ENCODE results near the gene LRP1B.

The LRP1B gene

DNA sequence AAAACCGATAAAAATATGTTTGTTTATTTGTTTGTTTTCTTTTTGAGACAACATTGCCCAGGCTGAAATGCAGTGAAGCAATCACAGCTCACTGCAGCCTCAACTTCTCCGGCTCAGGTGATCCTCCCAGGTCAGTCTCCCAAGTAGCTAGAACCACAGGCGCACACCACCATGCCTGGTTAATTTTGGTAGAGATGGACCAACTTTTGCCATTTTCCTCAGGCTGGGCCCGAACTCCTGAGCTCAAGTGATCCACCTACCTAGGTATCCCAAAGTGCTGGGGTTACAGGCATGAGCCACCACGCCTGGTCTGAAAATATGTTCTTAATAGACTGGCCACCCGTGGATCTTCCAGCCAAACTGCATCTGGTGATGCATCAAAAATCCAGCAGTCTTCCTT, 1867.9 kb downstream of the LRP1B start:
- no peak for DNase-seq

DNA sequence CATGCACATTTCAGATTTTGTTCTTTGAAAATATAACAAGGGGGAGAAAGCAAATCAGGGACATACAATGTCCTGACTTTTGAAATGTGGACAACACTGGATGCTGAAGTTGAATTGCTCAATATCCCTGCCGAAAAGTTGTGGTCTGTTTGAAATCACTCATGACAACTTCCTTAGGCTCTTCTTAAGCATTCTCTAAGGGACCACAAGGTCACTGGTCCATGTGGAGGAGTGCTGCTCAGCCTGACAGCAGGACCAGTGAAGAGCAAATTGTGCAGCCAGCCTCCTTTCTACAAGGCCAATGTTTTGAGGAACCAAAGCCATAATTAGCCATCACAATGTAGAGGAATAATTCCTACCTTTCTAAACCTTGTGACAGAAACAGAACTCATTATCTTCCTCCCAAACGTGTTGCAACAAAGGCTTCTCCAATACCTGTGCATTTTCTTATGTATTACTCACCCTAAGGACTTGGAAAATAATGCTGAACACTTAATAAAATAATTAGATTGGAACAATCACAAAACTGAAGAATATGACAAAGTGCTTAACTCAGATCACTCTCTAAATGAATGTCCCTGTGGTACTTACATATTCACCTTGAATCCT, 1873.0 kb downstream of the LRP1B start:
- no peak for DNase-seq

DNA sequence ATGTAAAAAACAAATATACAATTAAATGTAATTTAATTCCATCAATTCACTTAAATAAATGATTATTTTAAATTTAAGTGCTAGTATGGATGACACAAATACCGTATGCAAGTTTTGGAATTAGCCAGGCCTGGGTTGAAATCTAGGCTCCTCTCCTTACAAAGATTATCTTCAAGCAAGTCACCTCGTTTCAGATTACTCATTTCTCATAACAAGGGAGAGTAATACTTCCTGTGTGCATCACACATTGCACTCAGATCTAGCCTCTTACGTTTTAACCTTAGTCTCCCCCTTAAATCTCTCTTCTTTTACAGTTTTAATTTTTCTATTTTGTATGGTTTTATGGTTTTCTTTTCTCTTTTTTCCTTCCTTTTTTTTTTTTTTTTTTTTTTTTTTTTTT, 1874.7 kb downstream of the LRP1B start:
- no peak for DNase-seq

DNA sequence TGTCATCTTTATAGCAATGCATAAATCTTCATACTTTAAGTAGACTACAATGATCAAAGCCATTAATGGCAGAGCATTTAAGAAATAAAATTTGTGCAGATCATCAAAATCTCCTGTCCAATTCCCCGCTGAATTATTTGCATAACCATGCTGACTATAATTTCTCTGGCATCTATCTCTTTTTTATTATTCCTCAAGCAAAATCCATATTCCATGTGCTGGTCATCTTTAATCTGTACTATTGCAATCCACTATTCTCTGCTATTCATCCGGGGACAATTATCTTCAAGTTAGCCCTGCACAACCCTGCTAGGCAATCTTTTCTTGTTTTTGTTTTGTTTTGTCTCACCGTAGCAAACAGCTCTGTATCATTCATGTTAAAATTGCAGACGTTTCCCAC, 1881.0 kb downstream of the LRP1B start:
- no peak for DNase-seq

DNA sequence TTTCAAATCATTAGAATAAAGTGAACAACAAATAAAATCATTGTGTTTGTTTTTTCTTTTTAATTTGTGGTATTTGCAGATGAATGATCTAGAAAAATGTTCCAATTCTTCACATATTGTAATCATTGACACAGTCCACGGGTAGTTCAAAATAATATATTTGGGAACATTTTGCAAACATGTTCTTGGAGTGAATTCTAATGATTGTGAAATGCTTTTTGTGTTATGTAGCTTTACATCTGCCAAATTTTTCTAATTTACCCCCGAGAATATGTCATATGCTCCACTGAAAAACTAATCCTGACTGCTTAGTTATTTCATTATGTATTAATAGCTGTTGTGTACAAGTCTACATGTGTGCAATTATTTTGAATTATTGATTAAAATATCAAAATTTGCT, 1882.2 kb downstream of the LRP1B start:
- no peak for DNase-seq

DNA sequence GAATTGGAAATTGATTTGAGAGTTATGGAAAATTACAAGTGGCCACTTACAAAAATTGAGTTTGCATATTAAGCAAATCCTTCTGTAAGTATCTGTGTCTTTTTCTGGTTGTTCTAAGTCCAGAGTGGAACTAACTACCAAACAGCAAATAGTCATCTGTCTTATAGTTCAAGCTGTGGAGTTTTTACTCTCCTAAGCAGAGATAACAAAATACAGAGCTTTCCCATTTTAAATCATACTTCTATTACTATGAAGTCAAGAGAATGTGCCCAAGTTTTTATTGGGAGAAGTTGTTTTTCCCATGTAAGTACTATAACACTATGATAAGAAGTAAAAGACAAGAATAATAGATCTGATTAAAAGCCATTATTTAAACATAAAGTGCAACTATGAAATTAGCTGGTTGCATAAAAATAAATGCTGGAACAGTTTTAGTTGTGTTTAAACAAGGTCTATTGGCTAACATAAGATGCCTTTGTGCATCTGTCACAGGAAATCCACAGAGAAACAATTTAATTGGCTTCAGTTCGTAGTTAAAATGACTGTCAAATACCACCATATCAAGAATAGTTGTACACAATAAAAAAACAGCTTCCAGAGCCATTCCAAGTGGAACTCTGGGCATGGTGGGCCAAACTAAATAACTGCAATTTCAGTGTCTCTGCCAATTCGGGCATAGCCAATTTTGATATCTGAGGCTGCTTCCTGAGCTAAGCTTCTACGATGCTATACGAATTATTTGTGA, 1883.2 kb downstream of the LRP1B start:
- no peak for DNase-seq

DNA sequence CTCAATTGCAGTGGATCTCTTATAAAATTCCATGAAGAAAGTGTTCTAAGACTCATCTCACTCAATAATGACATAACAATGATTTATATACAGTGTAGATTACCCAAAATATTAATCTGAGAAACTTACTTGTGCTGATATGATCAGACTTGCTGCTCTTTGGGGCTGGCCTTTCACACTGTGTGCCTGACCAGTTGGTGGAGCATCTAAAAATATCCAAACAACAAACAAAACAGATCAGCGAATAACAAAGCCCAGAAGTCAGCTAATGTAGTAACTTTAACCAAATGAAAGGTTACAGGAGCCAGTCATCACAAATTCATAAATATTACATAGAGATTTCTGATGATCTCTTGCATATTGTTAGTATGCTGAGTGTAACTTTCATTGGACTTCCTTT, 1883.9 kb downstream of the LRP1B start:
- no peak for DNase-seq

DNA sequence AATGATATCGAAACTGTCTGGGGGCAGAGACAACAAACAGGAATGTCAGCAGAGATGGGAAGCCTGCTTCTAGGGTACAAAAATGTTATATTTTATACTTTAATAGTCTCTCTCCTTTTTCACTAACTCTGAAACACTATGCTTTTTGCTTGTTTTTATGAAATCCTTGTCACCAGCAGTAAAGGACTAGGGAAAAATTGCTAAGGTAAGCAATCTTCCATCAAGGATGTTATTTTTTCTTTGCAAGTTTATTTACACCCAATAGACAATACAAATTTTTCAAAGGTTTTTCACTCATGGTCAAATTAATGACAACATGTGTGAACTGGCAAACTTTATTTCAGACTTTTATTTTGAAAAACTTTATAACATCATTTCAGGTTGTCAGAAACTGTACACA, 1884.8 kb downstream of the LRP1B start:
- DNase-seq, result no peak

DNA sequence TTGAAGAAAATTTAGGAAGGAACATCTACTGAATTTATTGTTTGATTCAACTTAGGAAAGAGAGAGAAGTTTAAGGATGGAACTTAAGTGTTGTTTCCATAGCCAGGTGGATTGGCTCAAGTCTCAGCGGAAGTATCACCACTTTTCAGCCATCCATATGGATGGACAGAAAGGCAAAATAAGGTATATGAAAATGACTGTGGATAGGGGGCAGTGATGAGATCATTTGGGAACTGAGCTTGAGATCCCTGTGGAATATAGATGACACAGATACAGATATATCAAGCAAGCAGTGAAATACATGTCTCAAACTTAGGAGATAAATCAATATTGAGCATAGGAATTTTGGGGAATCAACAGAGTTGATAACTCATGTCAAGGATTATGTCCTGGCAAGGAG, 1887.9 kb downstream of the LRP1B start:
- no peak for DNase-seq

DNA sequence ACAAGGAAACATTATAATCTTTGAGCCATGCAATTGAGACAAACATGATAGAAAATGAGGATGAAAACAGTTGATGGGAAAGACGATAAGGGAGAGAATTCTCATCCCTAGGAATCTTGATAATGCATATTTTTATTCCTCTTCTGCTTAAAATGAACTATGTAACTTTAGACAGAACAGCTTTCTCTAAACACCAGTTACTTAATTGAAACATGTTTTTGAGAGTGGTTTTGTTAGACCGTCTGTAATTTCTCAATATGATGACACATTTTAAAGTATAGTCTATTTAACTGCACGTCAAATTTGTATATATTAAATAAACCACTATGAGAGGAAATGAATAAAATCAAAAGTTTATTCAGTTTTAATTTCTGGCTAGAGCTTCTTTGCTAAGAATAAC, 1896.7 kb downstream of the LRP1B start:
- DNase-seq, result no peak

DNA sequence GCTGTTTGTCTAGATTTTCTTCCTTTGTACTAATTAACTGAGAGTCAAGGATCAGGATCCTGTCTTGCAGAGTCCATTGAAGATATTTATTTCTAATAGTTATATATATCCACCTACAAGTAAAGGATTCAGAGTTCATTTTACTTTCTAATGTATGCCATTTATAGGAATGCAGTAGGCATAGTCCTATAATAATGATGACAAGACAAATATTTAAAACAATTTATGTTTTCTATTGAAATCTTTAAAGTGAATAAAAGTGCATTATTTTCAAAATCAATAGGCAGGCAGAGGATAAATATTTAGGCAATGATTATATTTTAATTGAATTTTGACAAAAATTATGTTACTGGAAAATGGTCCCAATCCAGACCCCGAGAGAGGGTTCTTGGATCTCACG, 1919.9 kb downstream of the LRP1B start:
- DNase-seq, result no peak

DNA sequence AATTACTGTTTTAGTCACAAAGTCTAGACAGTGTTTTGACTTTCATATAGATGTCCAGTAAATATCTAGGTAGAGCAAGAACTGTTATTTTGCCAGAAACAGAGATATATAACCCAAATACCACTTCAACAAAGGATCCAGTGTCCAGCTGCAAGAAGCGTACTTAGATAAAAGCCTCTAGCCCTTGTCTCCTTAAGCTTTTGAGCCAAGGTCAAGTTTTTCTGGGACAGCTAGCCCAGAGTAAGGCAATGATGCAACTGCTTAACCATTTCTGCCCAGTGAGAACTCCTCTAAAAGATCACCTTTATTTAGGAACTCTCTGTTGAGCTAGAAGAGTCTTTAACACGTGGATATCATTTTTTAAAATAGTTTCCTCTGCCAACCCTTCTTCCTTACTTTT, 1925.7 kb downstream of the LRP1B start:
- no peak for DNase-seq

DNA sequence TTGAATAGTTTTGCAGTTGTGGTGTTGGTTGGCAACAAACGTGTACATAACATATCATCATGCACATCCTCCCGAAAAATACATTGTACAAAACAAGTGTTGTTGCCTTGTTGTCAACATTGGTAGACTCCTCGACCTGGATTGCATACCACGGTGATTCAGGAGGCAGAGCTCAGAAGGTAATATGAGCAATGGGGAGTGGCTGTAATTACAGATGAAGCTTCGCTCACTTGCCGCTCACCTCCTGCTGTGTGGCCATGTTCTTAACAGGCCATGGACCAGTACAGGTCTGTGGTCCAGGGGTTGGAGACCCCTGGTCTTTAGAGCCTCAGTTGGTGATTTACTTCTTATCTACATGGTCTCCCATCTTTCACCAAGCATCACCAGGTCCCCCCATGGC, 1927.5 kb downstream of the LRP1B start:
- DNase-seq, result no peak

DNA sequence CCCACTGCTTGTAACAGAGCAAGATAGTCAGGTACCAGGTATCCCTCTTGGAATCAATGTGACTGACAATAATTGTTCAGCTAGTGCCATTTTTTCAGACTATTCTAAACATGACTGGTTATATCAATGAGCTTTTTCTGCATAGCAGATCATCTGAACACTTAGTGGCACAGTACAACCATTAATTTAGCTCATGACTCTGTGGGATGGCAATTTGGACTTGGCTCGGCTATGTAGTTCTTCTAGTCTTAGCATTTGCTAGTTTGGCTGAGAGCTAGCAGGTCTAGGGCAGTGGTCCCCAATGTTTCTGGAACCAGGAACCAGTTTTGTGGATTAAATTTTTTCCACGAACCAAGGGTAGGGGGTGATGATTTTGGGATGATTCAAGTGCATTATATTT, 1929.2 kb downstream of the LRP1B start:
- DNase-seq, result no peak

DNA sequence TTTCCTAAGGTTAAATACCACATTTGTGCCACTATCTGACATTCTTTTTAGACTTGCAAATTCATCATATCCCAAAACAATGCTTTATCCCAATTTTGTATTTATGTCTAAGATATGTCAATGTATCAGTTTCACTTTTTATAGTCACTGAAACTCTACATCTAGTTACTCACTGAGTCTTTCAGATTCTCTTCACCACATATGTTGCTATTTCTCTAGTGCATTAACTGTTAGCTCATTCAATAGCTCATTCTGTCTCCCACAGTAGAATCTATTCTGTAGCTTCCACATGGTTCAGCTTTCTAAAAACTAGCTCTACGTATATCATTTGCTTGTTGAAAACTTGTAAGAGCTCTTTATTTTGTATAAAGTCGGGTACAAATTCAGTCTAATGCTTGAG, 1930.1 kb downstream of the LRP1B start:
- no peak for DNase-seq

DNA sequence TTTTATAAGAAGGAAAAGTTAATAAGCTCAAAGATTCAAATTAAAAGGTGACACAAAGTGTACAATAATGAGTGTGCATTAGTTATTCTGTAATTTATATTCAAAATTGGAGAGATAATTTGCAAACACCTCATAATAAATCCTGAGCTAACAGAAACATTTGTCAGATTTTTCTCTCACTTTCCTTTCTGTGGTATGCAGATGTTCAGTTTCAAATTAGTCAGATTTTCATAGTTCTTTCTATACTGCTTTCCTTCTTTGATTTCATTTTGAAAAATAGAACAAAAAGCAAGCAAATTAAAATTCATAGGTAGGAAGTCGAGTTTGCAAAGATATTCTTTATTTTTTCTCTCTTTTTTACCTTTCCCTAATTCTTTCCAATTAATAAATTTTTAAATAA, 1930.5 kb downstream of the LRP1B start:
- DNase-seq, result no peak

DNA sequence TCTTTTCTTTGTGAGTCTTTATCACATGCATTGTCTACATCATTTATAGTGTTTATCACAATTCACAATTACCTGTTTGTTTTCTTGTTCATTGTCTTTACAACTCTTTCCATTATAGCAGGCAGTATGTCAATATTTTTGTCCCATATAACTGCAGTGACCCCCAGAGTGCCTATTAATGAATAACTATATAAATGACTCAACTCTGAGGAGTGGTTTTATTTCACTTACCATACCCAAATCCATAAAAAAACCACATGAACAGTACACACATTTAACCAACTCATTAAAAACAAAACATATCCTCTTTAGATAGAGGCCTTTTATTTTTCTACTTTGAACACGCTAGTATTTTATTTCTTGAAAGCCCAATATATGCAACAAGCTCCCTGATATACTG, 1931.5 kb downstream of the LRP1B start:
- DNase-seq, result no peak

DNA sequence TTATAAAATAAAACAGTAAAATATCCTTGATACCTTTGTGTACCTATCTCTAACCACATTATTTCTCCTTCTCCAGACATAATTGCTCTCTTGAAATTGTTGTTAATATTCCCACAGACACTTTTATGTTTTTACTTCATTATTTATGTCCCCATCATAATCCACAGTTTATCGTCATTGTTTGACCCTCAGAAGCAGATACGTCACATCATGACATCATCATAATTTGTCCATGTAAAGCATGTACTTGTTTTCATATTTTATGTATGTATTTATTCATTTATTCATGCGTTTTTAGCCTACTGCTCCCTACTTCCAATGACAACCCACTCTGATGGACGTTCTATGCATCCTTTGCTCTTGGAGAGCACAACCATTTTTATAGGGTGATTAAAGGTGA, 1943.7 kb downstream of the LRP1B start:
- DNase-seq, result no peak

DNA sequence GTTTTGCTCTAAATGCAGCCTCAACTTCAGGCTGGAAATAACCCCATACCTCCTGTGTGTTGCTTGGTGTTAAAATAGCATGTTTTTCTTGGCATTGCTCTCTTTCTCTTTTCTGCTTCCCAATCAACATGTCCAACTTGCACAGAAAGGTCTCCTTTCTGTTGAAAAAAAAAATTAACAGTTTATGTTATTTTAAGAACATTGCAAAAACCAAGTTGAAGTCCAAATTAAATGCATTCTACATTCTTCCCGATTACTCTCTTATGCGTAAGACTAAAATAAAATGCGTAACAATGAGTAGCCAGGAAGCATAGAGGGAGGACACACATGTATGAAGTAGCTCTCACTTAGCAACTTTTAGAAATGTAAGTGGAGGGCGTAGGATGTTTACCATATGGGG, 1944.5 kb downstream of the LRP1B start:
- DNase-seq, result no peak

DNA sequence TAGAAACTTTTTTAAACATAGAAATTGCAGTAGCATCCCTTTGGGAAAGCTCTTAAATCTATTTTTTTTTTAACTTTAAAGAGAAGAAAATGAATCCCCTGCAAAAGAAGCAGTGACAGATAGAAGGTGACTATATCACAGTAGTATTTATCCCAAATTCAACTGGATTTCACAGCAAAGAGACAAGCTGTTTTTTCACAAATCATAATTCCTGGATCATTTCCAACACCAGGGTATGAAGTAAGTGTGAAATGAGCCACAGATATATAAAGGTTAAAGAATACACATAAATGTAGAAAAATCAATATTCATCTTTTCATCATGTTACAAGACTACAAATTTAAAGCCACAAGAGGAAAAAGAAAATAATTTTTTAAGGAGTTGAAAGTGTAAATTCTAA, 1945.7 kb downstream of the LRP1B start:
- DNase-seq, result no peak

DNA sequence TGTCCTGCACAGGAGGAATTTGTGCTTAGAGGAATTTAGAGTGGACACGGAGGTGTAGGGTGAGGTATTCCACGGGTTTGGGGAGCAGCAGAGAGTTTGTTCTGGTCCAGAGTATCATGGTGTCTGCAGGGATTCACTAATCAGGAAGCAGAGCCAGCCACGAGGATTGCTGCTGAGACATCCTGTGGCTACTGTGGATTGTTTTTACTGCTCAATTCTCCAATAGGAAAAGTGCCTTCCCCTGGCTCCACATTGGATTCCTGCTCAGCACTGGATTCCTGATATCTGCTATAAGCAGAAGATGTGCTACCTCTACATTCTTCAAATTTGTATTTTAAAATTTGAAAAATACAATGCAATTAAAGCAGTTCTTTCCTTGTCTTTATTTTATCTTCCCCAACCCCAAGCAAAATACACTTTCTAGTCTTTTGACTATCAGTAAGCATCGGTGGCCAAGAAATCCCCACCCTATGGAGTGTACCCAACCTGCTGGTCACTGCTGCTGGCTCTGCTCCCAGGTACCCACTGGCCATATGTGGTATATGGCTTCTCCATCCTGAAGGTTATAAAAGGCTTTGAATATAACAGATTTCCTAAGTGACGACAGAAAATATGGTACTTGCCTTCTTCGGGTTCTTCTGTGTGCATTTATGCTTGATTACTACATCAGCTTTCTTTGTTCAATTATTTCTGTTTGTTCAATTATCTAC, 1947.6 kb downstream of the LRP1B start:
- DNase-seq, result no peak
